ENCODE results near the gene SPEM3.

DNA sequence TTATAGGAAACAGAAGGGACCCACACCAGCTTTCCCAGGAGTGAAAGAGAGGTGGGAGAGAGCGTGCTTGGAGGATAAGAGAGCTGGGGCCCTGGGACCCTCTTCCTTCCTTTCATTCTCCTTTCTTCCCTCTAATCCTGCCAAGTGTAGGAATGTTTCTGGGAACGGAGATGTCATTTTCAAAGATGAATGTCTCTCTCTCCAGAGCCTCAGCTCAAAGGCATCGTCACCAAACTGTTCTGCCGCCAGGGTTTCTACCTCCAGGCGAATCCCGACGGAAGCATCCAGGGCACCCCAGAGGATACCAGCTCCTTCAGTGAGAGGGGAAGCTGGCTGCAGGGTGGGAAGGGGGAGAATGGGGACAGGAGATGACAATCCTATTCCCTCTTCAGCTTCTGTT, 12.6 kb downstream of the SPEM3 start:
- TF ChIP-seq CTCF (IDR thresholded peaks at IDR 0.05) (no peak), EZH2 (IDR thresholded peaks at IDR 0.05) (no peak), EZH2phosphoT487 (IDR thresholded peaks at IDR 0.05) (no peak)
